Stimulated activated memory B cell treated with anti-CD40 and anti-IgM and Interleukin-4, amounts not matched to agents 10 μg/mL and 1 μg/mL and 100 μg/mL, for 72 hours (primary cell): Measurements from ENCODE around the gene DGKH.
"Not testable (repeated sequence)": the region's sequence is repeated elsewhere in the genome, so short reads cannot be mapped to it uniquely, and the experiment has no call there.

ENCODE experiments used
- ATAC-seq: fragments of 150-1000 bp; cut with Tn5 transposase; 2 replicates; pipeline ENCODE4 v1.10.0; 2021
- H3K27ac Mint-ChIP-seq: one replicate; pipeline ENCODE4 v1.8.0; 2022; ENCODE audit warnings: mild to moderate bottlenecking, mixed read lengths
- H3K27me3 Mint-ChIP-seq: one replicate; pipeline ENCODE4 v1.8.0; 2022; ENCODE audit warnings: mixed read lengths
- H3K36me3 Mint-ChIP-seq: one replicate; pipeline ENCODE4 v1.8.0; 2022; ENCODE audit warnings: mixed read lengths
- H3K4me1 Mint-ChIP-seq: one replicate; pipeline ENCODE4 v1.8.0; 2022; ENCODE audit warnings: mixed read lengths
- H3K4me3 Mint-ChIP-seq: one replicate; pipeline ENCODE4 v1.8.0; 2022; ENCODE audit warnings: mild to moderate bottlenecking, moderate library complexity, mixed read lengths
- H3K9me3 Mint-ChIP-seq: one replicate; pipeline ENCODE4 v1.8.0; 2022; ENCODE audit warnings: mixed read lengths

The DGKH gene

GRCh38 chr13:42140494-42140893, 92.0 kb downstream of the DGKH start:
- Mint-ChIP-seq H3K27ac (no peak overlapping the region), H3K36me3 (no peaks in the 10 kb centered on the region), H3K9me3 (peaks cover 6% of the 10 kb centered on the region), H3K4me3 (no peak overlapping the region), H3K27me3 (no peaks in the 10 kb centered on the region), H3K4me1 (no peaks in the 10 kb centered on the region)
- ATAC-seq: no peak

- H3K27me3 Mint-ChIP-seq, H3K27ac Mint-ChIP-seq, H3K4me1 Mint-ChIP-seq, H3K36me3 Mint-ChIP-seq, ATAC-seq, H3K4me3 Mint-ChIP-seq, H3K9me3 Mint-ChIP-seq: not testable (repeated sequence)
These were observed 92.6 kb downstream of the DGKH start for GRCh38 chr13:42141052-42141451.

DNA sequence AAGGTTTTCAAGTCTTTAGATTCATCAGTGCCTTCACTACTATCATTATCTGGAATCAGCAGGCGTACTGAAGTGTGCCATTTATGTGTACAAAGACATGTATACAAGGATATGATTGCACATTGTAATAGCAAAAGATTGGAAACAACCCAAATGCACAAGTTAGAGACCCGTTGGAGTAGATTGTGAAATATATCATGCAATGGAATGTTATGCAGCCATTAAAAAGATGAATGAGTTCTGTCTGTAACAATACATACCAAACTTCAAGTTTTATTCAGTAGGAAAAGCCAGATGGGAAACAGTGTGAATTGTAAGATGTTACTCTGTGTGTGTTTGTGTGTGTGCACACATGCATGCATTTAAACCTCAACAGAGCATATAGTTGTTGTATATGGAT, 97.9 kb downstream of the DGKH start:
- Mint-ChIP-seq H3K4me1 (no peaks in the 10 kb centered on the region), H3K4me3 (no peak overlapping the region), H3K27ac (no peak overlapping the region), H3K27me3 (no peaks in the 10 kb centered on the region), H3K9me3 (peaks cover 6% of the 10 kb centered on the region), H3K36me3 (no peaks in the 10 kb centered on the region)
- ATAC-seq: no peak

DNA sequence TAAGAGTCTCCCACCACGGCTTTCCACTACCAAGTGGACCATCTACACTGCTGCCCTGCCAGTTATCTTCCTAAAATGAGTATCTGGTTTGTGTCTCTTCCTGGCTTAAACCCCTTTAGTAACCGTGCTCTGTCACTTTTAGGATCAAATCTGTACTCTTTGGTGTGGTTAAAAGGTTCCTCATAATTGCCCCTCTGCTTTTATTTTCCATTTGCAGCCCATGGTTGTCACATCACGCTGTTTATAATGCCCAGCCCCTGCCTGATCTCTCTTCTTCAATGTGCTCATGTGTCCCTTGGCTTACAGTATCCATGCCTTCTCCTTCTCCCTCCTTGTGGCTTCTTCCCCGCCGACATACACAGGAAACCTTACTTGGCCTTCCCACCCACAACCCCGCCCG, 100.1 kb downstream of the DGKH start:
- peaks cover 3% of the 10 kb centered on the region for H3K9me3 Mint-ChIP-seq
- no peaks in the 10 kb centered on the region for H3K27me3 Mint-ChIP-seq
- H3K4me3 Mint-ChIP-seq: no peak overlapping the region
- H3K4me1 Mint-ChIP-seq: no peaks in the 10 kb centered on the region
- no peak for ATAC-seq
- H3K27ac Mint-ChIP-seq: no peak overlapping the region
- no peaks in the 10 kb centered on the region for H3K36me3 Mint-ChIP-seq

DNA sequence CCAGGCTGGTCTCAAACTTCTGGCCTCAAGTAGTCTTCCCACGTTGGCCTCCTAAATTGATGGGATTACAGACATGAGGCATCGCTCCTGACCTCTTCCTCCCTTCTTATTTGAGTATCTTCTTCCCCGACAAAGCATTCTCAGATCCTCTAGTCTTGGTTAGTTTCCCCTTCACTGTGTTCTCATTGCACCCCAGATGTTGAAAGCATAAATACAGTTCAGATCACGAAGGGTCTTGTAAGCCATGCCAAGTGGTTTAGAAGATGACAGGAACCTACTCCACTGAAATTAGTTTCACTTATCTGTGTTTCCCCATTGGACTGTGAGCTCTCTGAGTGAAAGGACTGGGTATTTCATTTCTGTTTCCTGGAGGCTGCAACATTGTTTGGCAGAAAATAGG, 100.7 kb downstream of the DGKH start:
- Mint-ChIP-seq H3K4me3 (no peak overlapping the region), H3K4me1 (no peaks in the 10 kb centered on the region), H3K36me3 (no peaks in the 10 kb centered on the region), H3K9me3 (peaks cover 3% of the 10 kb centered on the region), H3K27ac (no peak overlapping the region), H3K27me3 (no peaks in the 10 kb centered on the region)
- no peak for ATAC-seq

DNA sequence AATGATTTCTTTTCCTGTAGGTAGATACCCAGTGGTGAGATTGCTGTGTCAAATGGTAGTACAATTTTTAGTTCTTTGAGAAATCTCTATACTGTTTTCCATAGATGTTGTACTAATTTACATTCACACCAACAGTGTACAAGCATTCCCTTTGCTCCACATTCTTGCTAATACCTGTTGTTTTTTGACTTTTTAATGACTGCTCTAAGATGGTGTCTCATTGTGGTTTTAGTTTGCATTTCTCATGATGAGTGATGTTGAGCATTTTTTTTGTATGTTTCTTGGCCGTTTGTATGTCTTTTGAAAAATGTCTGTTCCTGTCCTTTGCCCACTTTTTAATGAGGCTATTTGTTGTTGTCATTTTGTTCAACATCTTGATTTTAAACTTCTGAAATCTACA, 103.3 kb downstream of the DGKH start:
- H3K36me3 Mint-ChIP-seq: no peaks in the 10 kb centered on the region

GRCh38 chr13:42152495-42152894, 104.0 kb downstream of the DGKH start:
- H3K36me3 Mint-ChIP-seq: no peaks in the 10 kb centered on the region
- H3K4me3 Mint-ChIP-seq: no peak overlapping the region
- H3K27me3 Mint-ChIP-seq: no peaks in the 10 kb centered on the region
- no peaks in the 10 kb centered on the region for H3K4me1 Mint-ChIP-seq
- no peaks in the 10 kb centered on the region for H3K9me3 Mint-ChIP-seq
- no peak for ATAC-seq
- no peak overlapping the region for H3K27ac Mint-ChIP-seq

More for the DNA sequence above, 103.3 kb downstream of the DGKH start:
- H3K27ac Mint-ChIP-seq: no peak overlapping the region
- no peaks in the 10 kb centered on the region for H3K27me3 Mint-ChIP-seq
- H3K4me3 Mint-ChIP-seq: no peak overlapping the region
- ATAC-seq: no peak
- no peaks in the 10 kb centered on the region for H3K9me3 Mint-ChIP-seq
- H3K4me1 Mint-ChIP-seq: no peaks in the 10 kb centered on the region

DNA sequence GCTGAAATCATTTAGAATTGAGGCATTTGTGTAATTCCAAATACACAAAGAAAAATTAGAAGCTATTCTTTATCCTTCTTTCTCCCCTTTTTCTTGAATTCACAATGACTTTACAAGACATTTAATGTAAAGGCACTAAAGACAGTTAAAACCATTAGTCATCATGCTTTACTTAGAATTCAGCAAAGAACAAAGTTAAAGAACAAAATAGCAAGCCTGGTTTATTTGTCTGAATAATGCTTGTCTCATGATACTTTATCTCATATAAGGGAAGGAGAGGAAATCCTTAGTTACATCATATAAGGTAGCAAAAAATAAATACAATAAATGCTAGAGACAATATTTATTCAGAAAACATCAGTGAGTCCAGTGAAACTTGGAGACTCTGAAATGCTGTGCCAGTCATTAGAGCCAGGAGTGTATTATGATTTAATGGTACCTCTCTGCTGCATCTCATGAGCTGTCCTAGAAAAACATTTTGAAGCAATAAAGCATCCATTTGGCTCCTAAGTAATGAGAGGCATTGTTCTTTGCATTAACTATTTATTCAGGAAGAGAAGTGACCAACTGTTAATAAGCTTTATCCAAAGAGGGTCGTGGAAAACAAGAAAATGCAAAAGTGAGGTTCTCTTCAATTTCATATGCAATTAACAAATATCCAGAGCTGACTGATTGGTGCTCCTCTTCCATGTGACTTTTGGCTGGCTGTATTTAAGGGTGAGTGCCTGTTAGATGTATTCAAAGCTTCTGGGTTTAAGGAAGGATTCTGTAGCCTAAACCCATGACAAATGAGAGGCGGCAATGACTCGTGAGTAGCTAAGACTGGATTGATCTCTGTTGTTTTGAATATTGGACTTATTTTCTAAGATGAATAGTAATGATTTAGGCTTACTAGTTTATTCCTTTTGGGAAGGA, 105.0 kb downstream of the DGKH start:
- ATAC-seq: no peak
- H3K27me3 Mint-ChIP-seq: no peaks in the 10 kb centered on the region
- no peak overlapping the region for H3K27ac Mint-ChIP-seq

GRCh38 chr13:42155251-42155650, 106.8 kb downstream of the DGKH start:
- H3K9me3 Mint-ChIP-seq: no peaks in the 10 kb centered on the region
- no peak for ATAC-seq
- no peaks in the 10 kb centered on the region for H3K36me3 Mint-ChIP-seq
- H3K4me1 Mint-ChIP-seq: no peaks in the 10 kb centered on the region
- H3K27ac Mint-ChIP-seq: no peak overlapping the region
- H3K4me3 Mint-ChIP-seq: no peak overlapping the region
- no peaks in the 10 kb centered on the region for H3K27me3 Mint-ChIP-seq

More for the DNA sequence above, 105.0 kb downstream of the DGKH start:
- no peaks in the 10 kb centered on the region for H3K4me1 Mint-ChIP-seq
- no peaks in the 10 kb centered on the region for H3K9me3 Mint-ChIP-seq
- no peaks in the 10 kb centered on the region for H3K36me3 Mint-ChIP-seq
- no peak overlapping the region for H3K4me3 Mint-ChIP-seq

- H3K27me3 Mint-ChIP-seq, H3K27ac Mint-ChIP-seq, H3K36me3 Mint-ChIP-seq, H3K4me1 Mint-ChIP-seq, ATAC-seq, H3K4me3 Mint-ChIP-seq, H3K9me3 Mint-ChIP-seq: not testable (repeated sequence)
These were observed 114.9 kb downstream of the DGKH start for GRCh38 chr13:42163338-42163737.

DNA sequence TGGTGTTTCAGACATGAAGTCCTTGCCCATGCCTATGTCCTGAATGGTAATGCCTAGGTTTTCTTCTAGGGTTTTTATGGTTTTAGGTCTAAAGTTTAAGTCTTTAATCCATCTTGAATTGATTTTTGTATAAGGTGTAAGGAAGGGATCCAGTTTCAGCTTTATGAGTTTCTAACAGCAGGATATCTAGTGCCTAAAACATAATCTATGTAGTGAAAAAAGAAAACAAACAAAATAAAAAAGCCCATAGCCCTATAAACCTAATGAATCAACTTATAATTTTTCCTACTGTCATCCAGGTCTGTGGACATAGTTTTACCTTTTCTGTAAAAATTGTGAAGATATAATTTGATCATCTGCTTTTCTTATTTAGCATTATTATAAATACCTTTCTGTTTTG, 115.5 kb downstream of the DGKH start:
- H3K4me1 Mint-ChIP-seq, H3K4me3 Mint-ChIP-seq, H3K9me3 Mint-ChIP-seq, H3K27me3 Mint-ChIP-seq, ATAC-seq, H3K27ac Mint-ChIP-seq, H3K36me3 Mint-ChIP-seq: not testable (repeated sequence)

GRCh38 chr13:42164557-42165125, 116.2 kb downstream of the DGKH start:
- Mint-ChIP-seq H3K27me3 (no peaks in the 10 kb centered on the region), H3K36me3 (peaks cover 5% of the 10 kb centered on the region), H3K27ac (no peak overlapping the region), H3K4me3 (no peak overlapping the region), H3K4me1 (no peaks in the 10 kb centered on the region), H3K9me3 (no peaks in the 10 kb centered on the region)
- no peak for ATAC-seq

- no peaks in the 10 kb centered on the region for H3K9me3 Mint-ChIP-seq
- H3K27ac Mint-ChIP-seq: no peak overlapping the region
- no peaks in the 10 kb centered on the region for H3K36me3 Mint-ChIP-seq
These were observed 120.0 kb downstream of the DGKH start for GRCh38 chr13:42168496-42168895.

GRCh38 chr13:42170029-42170428, 121.6 kb downstream of the DGKH start:
- no peak overlapping the region for H3K4me3 Mint-ChIP-seq
- no peaks in the 10 kb centered on the region for H3K9me3 Mint-ChIP-seq
- no peaks in the 10 kb centered on the region for H3K27me3 Mint-ChIP-seq
- no peak for ATAC-seq
- H3K27ac Mint-ChIP-seq: no peak overlapping the region
- H3K36me3 Mint-ChIP-seq: no peaks in the 10 kb centered on the region
- H3K4me1 Mint-ChIP-seq: no peaks in the 10 kb centered on the region

More at GRCh38 chr13:42168496-42168895, 120.0 kb downstream of the DGKH start:
- no peak for ATAC-seq
- Mint-ChIP-seq H3K4me1 (no peaks in the 10 kb centered on the region), H3K4me3 (no peak overlapping the region), H3K27me3 (no peaks in the 10 kb centered on the region)

DNA sequence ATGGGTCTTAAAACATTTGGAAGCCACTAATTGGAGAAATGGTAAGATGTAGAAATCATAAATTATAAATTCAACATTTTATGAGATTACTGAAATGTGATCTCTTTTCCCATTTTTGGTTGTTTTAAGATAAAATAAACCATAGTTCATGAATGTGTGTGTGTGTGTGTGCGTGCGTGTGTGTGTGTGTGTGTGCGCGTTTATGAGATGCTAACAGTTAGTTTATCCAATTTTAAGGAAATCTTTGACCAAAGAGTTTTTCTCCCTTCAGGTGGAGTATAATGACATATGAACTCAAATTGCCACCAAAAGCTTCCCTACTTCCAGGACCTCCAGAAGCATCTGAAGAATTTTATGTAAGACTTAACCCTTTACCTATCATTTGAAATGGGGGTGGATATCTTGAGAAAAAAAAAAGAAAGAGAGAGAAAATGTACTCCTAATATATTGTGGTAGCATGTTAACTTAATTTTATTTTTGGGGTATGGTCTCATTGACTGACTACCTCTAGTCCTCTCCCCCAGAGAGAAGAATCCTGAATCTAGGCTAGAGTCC, 125.4 kb downstream of the DGKH start:
- no peak for ATAC-seq
- Mint-ChIP-seq H3K4me3 (no peak overlapping the region), H3K27ac (no peak overlapping the region), H3K9me3 (no peaks in the 10 kb centered on the region), H3K36me3 (no peaks in the 10 kb centered on the region), H3K27me3 (no peaks in the 10 kb centered on the region), H3K4me1 (no peaks in the 10 kb centered on the region)
